D721Med (cell line): ENCODE results near the gene WNT4.

Experiments
- DNase-seq: peaks from one replicate; pipeline ENCODE4 v3.0.0; 2011; ENCODE audit warnings: low spot score; ENCODE audit not compliant: insufficient read length
- FAIRE-seq: peaks from 2 replicates; lab custom pipeline; 2011; peaks lifted over from hg19 to GRCh38; lab: Jason Lieb, UNC
- TF ChIP-seq, protein P1 (sequence below): IDR thresholded peaks from 2 replicates; pipeline ENCODE4 v1.5.1; 2012; ENCODE audit warnings: mild to moderate bottlenecking, control low read depth; ENCODE audit not compliant: insufficient read depth; ENCODE audit errors: missing control alignments

WNT4 gene

DNA sequence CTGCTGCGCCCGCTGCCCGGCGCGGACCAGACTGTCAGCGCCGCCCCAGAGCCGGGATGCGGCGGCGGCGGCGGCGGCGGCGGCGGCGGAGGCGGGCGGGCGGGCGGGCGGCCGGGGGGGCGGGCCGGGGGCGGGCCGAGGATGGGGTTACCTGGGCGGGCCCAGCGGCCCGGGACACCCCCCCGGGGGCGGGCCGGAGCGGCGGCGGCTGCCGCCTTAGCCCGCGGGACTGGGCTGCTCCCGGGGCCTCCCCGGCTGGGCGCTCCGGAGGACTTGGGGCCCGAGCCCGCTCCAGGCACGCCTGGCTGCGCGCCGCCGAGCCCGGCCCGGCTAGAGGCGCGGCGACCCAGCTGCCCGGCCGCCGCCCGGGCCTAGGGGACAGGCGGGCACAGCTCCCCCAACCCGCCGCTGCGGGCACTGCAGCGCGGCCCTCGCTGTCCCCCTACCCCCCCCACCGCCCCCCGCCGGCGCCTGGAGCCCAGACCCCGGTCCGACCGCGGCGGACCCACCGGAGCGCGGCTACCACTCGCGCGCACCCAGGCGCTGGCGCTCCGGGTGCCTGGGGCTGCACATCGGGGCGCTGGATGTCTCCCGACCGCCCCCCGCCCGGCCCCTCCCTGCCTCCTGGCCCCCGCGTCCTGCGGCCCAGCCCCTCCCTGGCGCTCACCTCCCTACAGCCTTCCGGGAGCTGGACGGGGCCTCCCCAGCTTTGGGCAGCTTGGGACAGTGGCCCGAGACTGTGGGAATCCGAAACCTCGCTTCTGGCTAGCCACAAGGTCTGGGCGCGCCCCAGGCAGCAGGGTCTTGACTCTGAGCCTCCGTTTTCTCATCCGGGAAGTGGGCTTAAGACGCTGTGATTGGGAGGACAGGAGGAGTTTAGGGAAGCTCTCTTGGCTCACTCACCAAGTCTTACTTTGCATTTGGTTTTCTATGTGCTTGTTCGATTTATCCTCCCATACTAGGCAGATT lies at the start of gene WNT4:
WNT4 (minus strand) TSS at position 33 of the 969 bp plus-strand sequence. CDS start 175 bp downstream, outside the sequence.
- DNase-seq (no peak), FAIRE-seq (no peak)
- TF ChIP-seq, protein P1, sequence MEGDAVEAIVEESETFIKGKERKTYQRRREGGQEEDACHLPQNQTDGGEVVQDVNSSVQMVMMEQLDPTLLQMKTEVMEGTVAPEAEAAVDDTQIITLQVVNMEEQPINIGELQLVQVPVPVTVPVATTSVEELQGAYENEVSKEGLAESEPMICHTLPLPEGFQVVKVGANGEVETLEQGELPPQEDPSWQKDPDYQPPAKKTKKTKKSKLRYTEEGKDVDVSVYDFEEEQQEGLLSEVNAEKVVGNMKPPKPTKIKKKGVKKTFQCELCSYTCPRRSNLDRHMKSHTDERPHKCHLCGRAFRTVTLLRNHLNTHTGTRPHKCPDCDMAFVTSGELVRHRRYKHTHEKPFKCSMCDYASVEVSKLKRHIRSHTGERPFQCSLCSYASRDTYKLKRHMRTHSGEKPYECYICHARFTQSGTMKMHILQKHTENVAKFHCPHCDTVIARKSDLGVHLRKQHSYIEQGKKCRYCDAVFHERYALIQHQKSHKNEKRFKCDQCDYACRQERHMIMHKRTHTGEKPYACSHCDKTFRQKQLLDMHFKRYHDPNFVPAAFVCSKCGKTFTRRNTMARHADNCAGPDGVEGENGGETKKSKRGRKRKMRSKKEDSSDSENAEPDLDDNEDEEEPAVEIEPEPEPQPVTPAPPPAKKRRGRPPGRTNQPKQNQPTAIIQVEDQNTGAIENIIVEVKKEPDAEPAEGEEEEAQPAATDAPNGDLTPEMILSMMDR, result no peak

DNA sequence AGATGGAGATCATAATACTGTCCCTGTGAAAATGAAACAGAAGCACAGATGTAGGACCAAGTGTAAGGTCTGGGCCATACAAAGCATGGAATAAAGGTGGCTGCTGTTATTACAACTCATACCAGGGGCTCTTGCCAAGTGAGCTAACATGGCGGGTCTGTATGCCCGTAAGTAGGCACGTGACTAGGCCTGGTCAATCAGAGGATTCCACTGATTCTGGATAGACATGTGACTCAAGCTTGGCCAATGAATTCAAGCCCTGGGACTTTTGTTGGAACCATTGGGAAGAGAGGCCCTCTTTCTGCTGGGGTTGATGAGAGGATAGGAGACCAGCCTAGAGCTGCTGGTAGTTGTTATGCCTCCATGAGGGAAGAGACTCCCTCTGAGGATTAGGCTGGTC lies 47.8 kb upstream of the WNT4 start:
- no peak for FAIRE-seq

DNA sequence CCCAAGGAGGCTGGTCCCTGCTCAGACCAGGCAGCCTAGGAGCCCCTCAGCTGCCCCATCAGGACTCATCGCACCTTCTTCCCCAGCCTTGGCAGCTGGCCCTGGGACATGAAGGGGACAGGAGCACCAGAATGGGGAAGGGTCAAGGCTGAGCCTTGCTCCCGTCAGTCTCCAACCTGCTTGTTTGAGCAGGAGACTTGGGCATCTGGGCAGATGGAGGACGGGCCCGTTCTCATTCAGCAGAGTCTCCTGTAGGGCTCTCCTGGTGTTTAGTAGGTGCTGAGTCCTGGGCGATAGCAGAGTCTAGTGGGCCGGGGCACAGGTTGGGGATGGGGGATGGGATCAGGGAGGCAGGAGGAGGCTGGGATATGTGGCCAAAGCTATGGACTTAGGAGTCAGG lies 47.4 kb upstream of the WNT4 start:
- TF ChIP-seq, protein P1, result no peak
- FAIRE-seq (no peak), DNase-seq (no peak)

More for the DNA sequence above, 47.8 kb upstream of the WNT4 start:
- no peak for DNase-seq
- TF ChIP-seq, protein P1, result no peak

GRCh38 chr1:22189619-22190018 lies 46.7 kb upstream of the WNT4 start:
- DNase-seq (no peak), FAIRE-seq (no peak)
- TF ChIP-seq, protein P1, result no peak

GRCh38 chr1:22188914-22189313 lies 46.0 kb upstream of the WNT4 start:
- DNase-seq (no peak), FAIRE-seq (no peak)
- TF ChIP-seq, protein P1, result no peak

GRCh38 chr1:22188436-22188835 lies 45.5 kb upstream of the WNT4 start:
- DNase-seq, result no peak
- TF ChIP-seq, protein P1, result no peak
- FAIRE-seq, result no peak

GRCh38 chr1:22186311-22186710 lies 43.4 kb upstream of the WNT4 start:
- DNase-seq (no peak), FAIRE-seq (no peak)
- TF ChIP-seq, protein P1, result no peak
